ENCODE results near the gene EIF4EBP3.

- TF ChIP-seq CTCF (IDR thresholded peaks at IDR 0.05; ENCODE audit: insufficient read depth, low read length) = no peak
- no peak for TF ChIP-seq POLR2AphosphoS5 (IDR thresholded peaks at IDR 0.05; ENCODE audit: low read depth)
- no peak for TF ChIP-seq REST (IDR thresholded peaks at IDR 0.05; ENCODE audit: insufficient replicate concordance, low read depth)
- TF ChIP-seq SPI1 (IDR thresholded peaks at IDR 0.05; ENCODE audit: borderline replicate concordance, low read depth) = no peak
- no peak for TF ChIP-seq GABPA (IDR thresholded peaks at IDR 0.05; ENCODE audit: low read depth)
Measured at GRCh38 chr5:140542972-140543371, 4.5 kb upstream of the EIF4EBP3 start.
